ENCODE data around the gene ZMYM3. TPM values are rescaled to one million over a fixed set of nuclear protein-coding genes. Genes with fewer than 3 reads are reported as not detected.

ZMYM3 gene
- total RNA-seq, 1 experiment from 2014 or later: 32.9 TPM

- no peaks in the 10 kb centered on the region for H3K36me3 ChIP-seq (ENCODE audit: control insufficient read depth in 1 of 2, insufficient read depth in 2 of 2, low read length in 2 of 2)
- no peak overlapping the region for H3K27ac ChIP-seq (ENCODE audit: low read depth, low read length)
- BruUV-seq (replicated peaks): no TSS peak
- no peaks in the 10 kb centered on the region for H4K20me1 ChIP-seq (ENCODE audit: insufficient read depth)
- ChIA-PET POLR2A (no interaction called here), CTCF (no interaction called here), RAD21 (ENCODE audit: low non-redundant PET in 1 of 2, low total read pairs in 2 of 2, uncharacterized antibody in 2 of 2, unreplicated experiment in 2 of 2) (no interaction called here)
- H3K27me3 ChIP-seq (ENCODE audit: insufficient read depth, low read length): no peaks in the 10 kb centered on the region
- peaks cover 0 to 3% of the 10 kb centered on the region in 2 experiments; a peak in 1 of 4 replicates for H3K4me1 ChIP-seq (ENCODE audit: control insufficient read depth in 1 of 2, insufficient read depth in 2 of 2, low read length in 2 of 2)
- H3K79me2 ChIP-seq (ENCODE audit: insufficient read depth, low read length): no peaks in the 10 kb centered on the region
- H3K4me3 ChIP-seq (replicated peaks in 1 of 2; ENCODE audit: low read depth in 1 of 2, low read length in 2 of 2): no peak overlapping the region
- H3K9me2 ChIP-seq (ENCODE audit: insufficient read depth): no peaks in the 10 kb centered on the region
- ATAC-seq (no peak), DNase-seq (ENCODE audit: low read depth, low spot score) (no peak)
- no peak overlapping the region for H3K4me2 ChIP-seq (ENCODE audit: low read length)
- TF ChIP-seq ZFX (IDR thresholded peaks at IDR 0.05): no peak
- no peak for TF ChIP-seq FOSL1 (IDR thresholded peaks at IDR 0.05; ENCODE audit: low read depth)
- TF ChIP-seq SP1 (IDR thresholded peaks at IDR 0.05; ENCODE audit: low read depth): no peak
- no peak for TF ChIP-seq ATF3 (IDR thresholded peaks at IDR 0.05)
- no peak for TF ChIP-seq CTCF (IDR thresholded peaks at IDR 0.05 in 2 of 3, conservative IDR thresholded peaks at IDR 0.05 in 1 of 3; ENCODE audit: borderline replicate concordance in 1 of 3, insufficient read depth in 1 of 3, low read depth in 2 of 3, low read length in 2 of 3)
- TF ChIP-seq POLR2A (IDR thresholded peaks at IDR 0.05; ENCODE audit: borderline replicate concordance, extremely low read depth, insufficient read depth, insufficient read length): no peak
- no peak for TF ChIP-seq EZH2 (IDR thresholded peaks at IDR 0.05)
- TF ChIP-seq CEBPB (IDR thresholded peaks at IDR 0.05; ENCODE audit: low read depth): no peak
- no peak for TF ChIP-seq REST (IDR thresholded peaks at IDR 0.05; ENCODE audit: low read depth)
- intact Hi-C loops (cut with micrococcal nuclease): no loop called here
- H2AFZ ChIP-seq (ENCODE audit: low read depth, low read length, poor library complexity, severe bottlenecking): no peak overlapping the region
- H3K9ac ChIP-seq (ENCODE audit: low read length): no peak overlapping the region
- H3K9me3 ChIP-seq (ENCODE audit: control insufficient read depth in 1 of 2, insufficient read depth in 1 of 2, low read depth in 1 of 2, low read length in 2 of 2): no peaks in the 10 kb centered on the region
Measured at GRCh38 chrX:71191248-71191647, 62.7 kb downstream of the ZMYM3 start.

Other genes starting within 250 kb of the ZMYM3 start
- 43.7 TPM for gene SNX12, start 185.8 kb downstream of the ZMYM3 start, total RNA-seq (2021; ENCODE audit: unreplicated experiment)
- 14.7 TPM for gene FOXO4, start 158.3 kb downstream of the ZMYM3 start, total RNA-seq (2021; ENCODE audit: unreplicated experiment)
- not detected for gene CXorf65, start 147.4 kb downstream of the ZMYM3 start, total RNA-seq (2021; ENCODE audit: unreplicated experiment)
- gene IL2RG, start 142.6 kb downstream of the ZMYM3 start, total RNA-seq (2021; ENCODE audit: unreplicated experiment): 0.64 TPM
- gene MED12, start 135.5 kb downstream of the ZMYM3 start, total RNA-seq (2021; ENCODE audit: unreplicated experiment): 32.8 TPM
- 1.4 TPM for gene NLGN3, start 109.3 kb downstream of the ZMYM3 start, total RNA-seq (2021; ENCODE audit: unreplicated experiment)
- gene GJB1, start 30.9 kb downstream of the ZMYM3 start, total RNA-seq (2021; ENCODE audit: unreplicated experiment): not detected
- 523 TPM for gene NONO, start 29.5 kb upstream of the ZMYM3 start, total RNA-seq (2021; ENCODE audit: unreplicated experiment)
- 3.5 TPM for gene ITGB1BP2, start 47.6 kb upstream of the ZMYM3 start, total RNA-seq (2021; ENCODE audit: unreplicated experiment)
- gene TAF1, start 112.2 kb upstream of the ZMYM3 start, total RNA-seq (2021; ENCODE audit: unreplicated experiment): 27.7 TPM

Measured in HCT116 (cell line).